22Rv1 (cell line): ENCODE data around the gene COL28A1.
A peak's percentile ranks its signal among the peaks of the same experiment; 100 is the strongest.

ENCODE experiments used
- H3K27ac ChIP-seq: fragments of 450-650 bp; 2 replicates; pipeline ENCODE4 v1.5.1; 2017
- ZFX ChIP-seq: fragments of 450-650 bp; IDR thresholded peaks from 2 replicates; pipeline ENCODE4 v1.6.1; 2017; ENCODE audit warnings: antibody characterized with exemption, borderline replicate concordance
- TF ChIP-seq, protein P1 (sequence below): fragments of 450-650 bp; IDR thresholded peaks from 2 replicates; pipeline ENCODE4 v1.5.1; 2017; ENCODE audit warnings: mild to moderate bottlenecking

Gene COL28A1

DNA sequence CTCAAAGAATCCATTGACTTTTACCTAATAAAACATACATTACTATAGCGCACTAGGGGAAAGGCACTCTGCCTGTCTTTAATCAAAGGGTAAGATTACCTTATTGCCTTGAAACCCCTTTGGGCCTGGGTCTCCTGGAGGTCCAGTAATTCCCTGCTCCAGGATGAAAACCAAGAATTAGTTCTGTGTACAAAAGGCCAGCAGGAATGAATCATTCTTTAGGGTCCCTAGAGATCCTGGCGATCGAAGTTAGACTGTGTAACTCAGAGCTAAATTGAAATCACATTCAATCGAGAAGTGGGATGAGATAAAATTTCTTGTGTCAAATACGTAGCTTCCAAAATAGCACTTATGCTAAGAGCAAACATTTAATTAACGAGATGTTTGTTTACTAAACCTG, 29.8 kb downstream of the COL28A1 start:
- TF ChIP-seq ZFX: no peak
- TF ChIP-seq, protein P1, sequence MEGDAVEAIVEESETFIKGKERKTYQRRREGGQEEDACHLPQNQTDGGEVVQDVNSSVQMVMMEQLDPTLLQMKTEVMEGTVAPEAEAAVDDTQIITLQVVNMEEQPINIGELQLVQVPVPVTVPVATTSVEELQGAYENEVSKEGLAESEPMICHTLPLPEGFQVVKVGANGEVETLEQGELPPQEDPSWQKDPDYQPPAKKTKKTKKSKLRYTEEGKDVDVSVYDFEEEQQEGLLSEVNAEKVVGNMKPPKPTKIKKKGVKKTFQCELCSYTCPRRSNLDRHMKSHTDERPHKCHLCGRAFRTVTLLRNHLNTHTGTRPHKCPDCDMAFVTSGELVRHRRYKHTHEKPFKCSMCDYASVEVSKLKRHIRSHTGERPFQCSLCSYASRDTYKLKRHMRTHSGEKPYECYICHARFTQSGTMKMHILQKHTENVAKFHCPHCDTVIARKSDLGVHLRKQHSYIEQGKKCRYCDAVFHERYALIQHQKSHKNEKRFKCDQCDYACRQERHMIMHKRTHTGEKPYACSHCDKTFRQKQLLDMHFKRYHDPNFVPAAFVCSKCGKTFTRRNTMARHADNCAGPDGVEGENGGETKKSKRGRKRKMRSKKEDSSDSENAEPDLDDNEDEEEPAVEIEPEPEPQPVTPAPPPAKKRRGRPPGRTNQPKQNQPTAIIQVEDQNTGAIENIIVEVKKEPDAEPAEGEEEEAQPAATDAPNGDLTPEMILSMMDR: no peak
- H3K27ac ChIP-seq: peak overlapping the region; percentile 54

DNA sequence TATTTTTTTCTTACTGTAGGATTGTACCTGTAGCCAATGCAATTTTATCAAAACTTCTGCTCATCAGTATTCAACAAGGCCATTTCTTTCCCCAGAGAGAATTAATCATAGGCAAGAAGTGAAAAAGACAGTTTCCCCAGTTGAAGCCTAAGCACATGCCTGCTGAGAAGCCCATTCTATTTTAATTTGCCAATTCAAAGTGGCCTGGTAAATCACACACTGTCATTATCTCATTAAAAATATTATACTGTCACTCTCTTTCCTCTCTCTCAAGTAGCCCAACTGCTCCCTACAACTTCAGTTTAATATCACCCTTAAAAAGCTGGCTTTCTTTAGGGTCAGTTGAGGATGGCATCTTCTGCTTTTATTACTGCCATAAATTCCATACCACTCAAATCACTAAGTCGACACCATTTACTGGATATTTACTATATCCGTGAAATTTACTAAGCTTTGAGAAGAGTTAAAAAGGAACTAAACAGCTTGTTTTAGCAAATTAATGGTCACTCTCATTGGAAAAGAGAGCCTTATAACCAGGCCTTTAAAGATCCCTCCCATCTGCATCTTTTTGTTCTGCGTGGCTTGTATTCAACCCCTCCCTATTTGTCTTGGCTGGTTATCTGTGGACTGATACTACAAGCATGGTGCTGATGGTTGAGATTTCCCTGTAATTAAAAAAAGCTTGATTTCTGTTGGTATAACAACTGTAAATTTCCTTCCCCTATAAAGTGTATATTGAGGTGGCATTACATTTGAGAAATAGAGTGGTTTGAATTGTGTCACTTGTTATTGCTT, 30.6 kb downstream of the COL28A1 start:
- TF ChIP-seq, protein P1: no peak
- TF ChIP-seq ZFX: no peak
- H3K27ac ChIP-seq: peak overlapping the region; percentile 54

DNA sequence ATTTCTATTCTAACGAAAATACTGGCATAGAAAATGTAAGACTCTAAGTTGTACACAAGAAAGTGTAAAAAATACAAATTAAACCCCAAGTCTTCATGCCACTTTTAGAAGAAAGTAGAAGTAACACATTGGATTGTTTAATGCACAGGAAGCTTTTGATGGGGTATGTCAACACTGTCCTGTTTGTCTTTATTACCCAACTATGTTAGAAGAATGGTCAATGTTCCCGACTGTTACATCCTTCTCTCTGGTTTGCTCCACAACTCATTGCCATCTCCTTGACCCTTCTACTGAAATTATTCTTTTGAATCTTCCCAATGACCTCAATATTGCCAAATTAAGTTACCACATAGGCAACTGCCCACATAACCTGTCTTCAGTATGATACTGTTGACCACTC, 35.8 kb downstream of the COL28A1 start:
- H3K27ac ChIP-seq: no peak overlapping the region

DNA sequence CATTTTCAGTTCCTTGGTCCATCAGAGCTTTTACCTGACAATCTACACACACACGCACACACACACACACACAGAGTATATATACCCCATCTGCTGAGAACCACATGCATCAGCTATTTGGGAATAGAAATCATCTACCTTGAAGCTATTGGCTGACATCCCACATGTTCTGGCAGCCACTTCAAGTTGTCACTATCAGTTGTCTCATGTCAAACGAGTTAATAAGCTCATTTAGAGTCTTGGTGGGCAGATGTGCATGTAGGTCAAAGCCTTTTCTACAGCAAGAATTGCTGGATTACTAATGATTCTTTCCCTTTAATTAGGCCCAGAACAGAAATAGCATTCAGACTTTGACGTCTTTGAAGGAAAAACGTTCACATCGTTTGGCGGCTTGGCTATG, 36.8 kb downstream of the COL28A1 start:
- TF ChIP-seq, protein P1: no peak
- TF ChIP-seq ZFX: no peak
- H3K27ac ChIP-seq: no peak overlapping the region

More for the DNA sequence above, 35.8 kb downstream of the COL28A1 start:
- TF ChIP-seq, protein P1: no peak
- no peak for TF ChIP-seq ZFX

DNA sequence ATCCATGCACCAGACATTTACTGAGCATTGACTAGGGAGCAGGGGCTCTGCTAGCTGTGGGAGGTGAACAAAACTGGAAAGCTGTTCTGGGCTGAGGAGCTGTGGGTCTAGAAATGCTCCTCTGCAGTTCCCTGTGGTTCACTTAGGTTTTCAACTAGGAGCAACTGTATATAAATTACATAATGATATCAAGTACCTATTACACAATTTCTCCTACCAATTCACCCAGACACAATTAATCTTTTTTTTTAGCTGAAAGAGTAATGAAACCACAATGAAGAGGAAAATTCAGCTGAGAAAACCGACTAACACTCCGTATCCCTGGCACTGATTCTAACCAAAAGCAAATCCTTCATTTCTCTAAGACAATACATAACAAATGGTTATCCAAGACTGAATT, 39.4 kb downstream of the COL28A1 start:
- no peak overlapping the region for H3K27ac ChIP-seq
- TF ChIP-seq ZFX: no peak
- TF ChIP-seq, protein P1: no peak

DNA sequence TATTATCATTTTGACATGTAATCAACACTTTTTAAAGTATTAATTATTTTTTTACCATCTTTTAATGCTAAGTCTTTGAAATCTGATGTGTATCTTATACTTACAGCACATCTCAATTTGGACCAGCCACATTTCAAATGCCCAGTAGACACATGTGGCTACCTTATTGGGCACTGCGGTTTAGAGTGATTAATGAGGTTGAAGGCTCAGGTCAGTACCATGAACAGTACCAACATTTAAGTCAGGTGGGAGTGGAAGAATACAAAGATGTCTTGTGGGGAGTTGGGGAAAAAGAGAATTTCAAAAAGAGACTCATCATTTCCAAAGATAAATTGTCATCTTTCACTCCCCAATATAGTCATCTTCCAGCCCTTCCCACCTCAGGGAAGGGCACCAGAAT, 40.5 kb downstream of the COL28A1 start:
- TF ChIP-seq, protein P1: no peak
- TF ChIP-seq ZFX: no peak

DNA sequence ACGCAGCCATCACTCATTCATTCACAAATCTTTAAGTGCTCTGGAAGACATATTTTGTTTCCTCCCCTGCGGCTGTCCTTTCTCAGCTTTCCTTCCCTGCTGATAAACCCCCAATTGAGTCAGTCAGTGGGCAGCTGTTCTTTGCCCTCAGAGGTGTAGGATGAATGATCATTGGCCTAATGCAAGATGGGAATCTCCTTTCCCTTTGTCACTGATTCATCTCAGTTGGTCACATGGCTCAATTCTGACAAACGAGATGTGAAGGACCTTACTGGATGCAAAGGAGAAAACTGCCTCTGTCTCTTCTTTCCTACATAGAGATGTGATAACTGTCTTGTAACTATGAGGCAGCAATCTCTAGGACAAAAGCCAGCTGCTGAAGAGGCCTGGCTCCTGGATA, 44.6 kb downstream of the COL28A1 start:
- H3K27ac ChIP-seq: no peak overlapping the region
- TF ChIP-seq, protein P1: no peak
- TF ChIP-seq ZFX: no peak

More for the DNA sequence above, 40.5 kb downstream of the COL28A1 start:
- H3K27ac ChIP-seq: no peak overlapping the region
